Measurements from ENCODE around the gene ACTR1B. TPM values are rescaled to one million over a fixed set of nuclear protein-coding genes. Genes with fewer than 3 reads are reported as not detected.
"Not testable (repeated sequence)": the region's sequence is repeated elsewhere in the genome, so short reads cannot be mapped to it uniquely, and the experiment has no call there.

The ACTR1B gene
- total RNA-seq, 1 donor from 2014 or later = 30.3 TPM

DNA sequence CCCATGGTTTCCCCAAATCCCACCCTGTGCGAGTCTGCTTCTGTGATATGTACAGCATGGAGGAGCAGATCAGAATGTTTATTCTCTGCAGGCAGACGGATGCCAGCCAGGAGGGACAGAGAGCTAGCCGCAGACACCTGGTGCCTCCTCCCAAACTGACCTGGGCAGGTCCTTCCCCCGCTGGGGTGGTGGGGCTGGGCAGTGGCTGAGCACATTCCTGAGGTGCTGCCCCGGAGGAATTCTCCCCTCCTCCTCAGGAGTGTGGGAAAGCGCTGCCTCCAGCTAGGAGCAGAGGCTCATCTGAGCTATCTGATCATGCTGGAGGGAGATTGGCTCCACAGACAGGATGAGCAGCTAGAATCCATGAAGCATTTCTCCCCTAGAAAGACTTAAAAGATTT lies 27.3 kb upstream of the ACTR1B start:
- Histone ChIP-seq H3K4me3 (ENCODE audit: low read length in 3 of 3) (no peak overlapping the region), H3K9me3 (ENCODE audit: control insufficient read depth in 3 of 3, low read length in 3 of 3) (no peaks in the 10 kb centered on the region), H3K27me3 (ENCODE audit: control insufficient read depth in 3 of 3, insufficient read depth in 3 of 3, low read length in 3 of 3) (no peaks in the 10 kb centered on the region), H3K27ac (ENCODE audit: low read depth, low read length) (no peak overlapping the region), H3K9ac (ENCODE audit: low read depth in 1 of 3, low read length in 3 of 3) (no peak overlapping the region), H3K4me1 (ENCODE audit: control insufficient read depth in 3 of 3, insufficient read depth in 3 of 3, low read length in 3 of 3) (no peaks in the 10 kb centered on the region), H3K36me3 (ENCODE audit: control insufficient read depth in 3 of 3, insufficient read depth in 3 of 3, low read length in 3 of 3) (no peaks in the 10 kb centered on the region)

DNA sequence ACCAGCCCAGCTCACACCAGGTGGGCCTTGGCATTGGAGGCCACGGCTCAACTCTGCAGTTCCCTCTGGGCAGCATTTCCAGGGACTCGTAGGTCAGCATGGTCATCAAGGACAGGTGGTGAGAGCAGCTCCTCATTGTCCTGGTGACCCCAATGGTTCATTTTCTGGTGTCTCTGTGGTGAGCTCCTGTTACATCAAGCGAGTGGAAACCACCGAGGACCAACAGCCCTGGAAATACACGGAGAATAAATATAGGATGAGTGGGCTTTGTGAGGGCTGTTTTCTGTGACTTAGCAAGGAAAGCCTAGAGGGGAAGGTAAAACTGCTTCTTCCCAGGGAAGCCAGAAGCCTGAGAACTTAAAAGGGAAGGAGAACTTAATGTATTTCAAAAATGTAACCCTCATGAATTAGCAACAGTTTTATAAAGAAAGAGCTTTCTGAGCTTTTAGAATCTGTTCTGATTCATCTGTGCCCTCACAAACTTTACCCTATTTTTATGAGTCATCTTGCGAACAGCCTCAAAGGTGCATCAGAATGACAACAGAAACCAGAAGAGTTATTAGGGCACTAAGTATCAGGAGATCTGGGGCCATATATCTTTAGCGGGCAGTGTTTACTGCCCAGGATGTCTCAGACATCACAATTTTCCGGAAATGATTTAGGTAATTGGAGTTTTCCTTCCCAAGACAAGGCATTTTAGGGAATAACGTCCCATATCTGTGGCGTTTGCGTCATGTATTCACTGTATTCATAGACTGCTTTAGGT lies 24.4 kb upstream of the ACTR1B start:
- Histone ChIP-seq H3K4me3 (ENCODE audit: low read length in 3 of 3) (no peak overlapping the region), H3K9ac (ENCODE audit: low read depth in 1 of 3, low read length in 3 of 3) (no peak overlapping the region), H3K4me1 (ENCODE audit: control insufficient read depth in 3 of 3, insufficient read depth in 3 of 3, low read length in 3 of 3) (no peaks in the 10 kb centered on the region), H3K27ac (ENCODE audit: low read depth, low read length) (no peak overlapping the region), H3K27me3 (ENCODE audit: control insufficient read depth in 3 of 3, insufficient read depth in 3 of 3, low read length in 3 of 3) (no peaks in the 10 kb centered on the region), H3K36me3 (ENCODE audit: control insufficient read depth in 3 of 3, insufficient read depth in 3 of 3, low read length in 3 of 3) (no peaks in the 10 kb centered on the region), H3K9me3 (ENCODE audit: control insufficient read depth in 3 of 3, low read length in 3 of 3) (no peaks in the 10 kb centered on the region)

DNA sequence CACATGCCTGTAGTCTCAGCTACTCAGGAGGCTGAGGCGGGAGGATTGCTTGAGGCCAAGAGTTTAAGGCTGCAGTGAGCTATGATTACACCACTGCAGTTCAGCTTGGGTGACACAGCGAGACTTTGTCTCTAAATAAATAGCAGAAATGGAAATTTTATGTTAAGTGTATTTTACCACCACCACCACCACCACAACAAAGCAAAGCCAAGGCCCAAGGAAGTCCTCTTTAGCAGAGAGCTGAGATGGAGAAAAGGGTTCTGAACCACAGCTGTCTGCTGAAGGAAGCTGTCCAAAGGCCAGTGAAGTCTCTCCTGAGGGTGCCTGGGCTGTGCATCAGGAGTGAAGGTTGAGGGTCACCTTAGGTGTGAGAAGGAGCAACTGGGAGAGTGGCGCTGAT lies 23.4 kb upstream of the ACTR1B start:
- H3K9ac ChIP-seq (ENCODE audit: low read depth in 1 of 3, low read length in 3 of 3); H3K9me3 ChIP-seq (ENCODE audit: control insufficient read depth in 3 of 3, low read length in 3 of 3); H3K36me3 ChIP-seq (ENCODE audit: control insufficient read depth in 3 of 3, insufficient read depth in 3 of 3, low read length in 3 of 3); H3K4me3 ChIP-seq (ENCODE audit: low read length in 3 of 3); H3K27me3 ChIP-seq (ENCODE audit: control insufficient read depth in 3 of 3, insufficient read depth in 3 of 3, low read length in 3 of 3); H3K27ac ChIP-seq (ENCODE audit: low read depth, low read length); H3K4me1 ChIP-seq (ENCODE audit: control insufficient read depth in 3 of 3, insufficient read depth in 3 of 3, low read length in 3 of 3): not testable (repeated sequence)

DNA sequence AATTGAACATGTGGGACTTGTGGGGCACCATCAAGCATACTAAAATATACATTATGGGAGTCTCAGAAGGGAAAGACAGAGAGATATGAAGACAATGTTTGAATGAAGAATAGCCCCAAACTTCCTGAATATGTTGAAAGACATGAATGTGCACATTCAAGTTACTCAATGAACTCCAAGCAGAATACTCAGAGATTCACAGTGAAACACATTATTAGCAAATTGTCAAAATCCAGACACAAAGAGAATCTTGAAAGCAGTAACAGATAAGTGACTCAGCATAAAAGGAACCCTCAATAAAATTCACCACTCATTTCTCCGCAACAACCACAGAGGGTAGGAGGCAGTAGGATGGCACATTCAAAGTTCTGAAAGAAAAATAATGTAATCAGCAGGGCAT lies 14.5 kb upstream of the ACTR1B start:
- H3K36me3 ChIP-seq (ENCODE audit: control insufficient read depth in 3 of 3, insufficient read depth in 3 of 3, low read length in 3 of 3) = no peaks in the 10 kb centered on the region
- no peak overlapping the region for H3K9ac ChIP-seq (ENCODE audit: low read depth in 1 of 3, low read length in 3 of 3)
- H3K4me3 ChIP-seq (ENCODE audit: low read length in 3 of 3) = no peak overlapping the region
- no peaks in the 10 kb centered on the region for H3K27me3 ChIP-seq (ENCODE audit: control insufficient read depth in 3 of 3, insufficient read depth in 3 of 3, low read length in 3 of 3)
- H3K9me3 ChIP-seq (ENCODE audit: control insufficient read depth in 3 of 3, low read length in 3 of 3) = no peaks in the 10 kb centered on the region
- H3K4me1 ChIP-seq (ENCODE audit: control insufficient read depth in 3 of 3, insufficient read depth in 3 of 3, low read length in 3 of 3) = no peaks in the 10 kb centered on the region
- H3K27ac ChIP-seq (ENCODE audit: low read depth, low read length) = no peak overlapping the region

DNA sequence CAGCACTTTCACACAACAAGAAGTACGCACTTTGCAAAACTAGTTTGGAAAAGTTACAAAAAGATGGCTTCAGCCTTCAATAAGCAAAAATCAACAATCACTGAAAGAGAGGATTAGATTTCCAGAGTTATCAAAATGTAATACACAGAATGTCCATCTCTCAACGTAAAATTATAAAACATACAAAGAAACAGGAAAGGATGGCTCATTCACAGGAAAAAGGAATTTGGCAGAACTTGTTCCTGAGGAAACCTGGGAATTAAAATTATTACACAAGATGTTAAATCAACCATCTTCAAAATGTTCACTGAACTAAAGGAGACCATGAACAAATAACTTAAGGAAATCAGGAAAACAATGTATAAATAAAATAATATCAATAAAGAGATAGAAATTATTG lies 13.6 kb upstream of the ACTR1B start:
- H3K4me1 ChIP-seq (ENCODE audit: control insufficient read depth in 3 of 3, insufficient read depth in 3 of 3, low read length in 3 of 3) = no peaks in the 10 kb centered on the region
- H3K36me3 ChIP-seq (ENCODE audit: control insufficient read depth in 3 of 3, insufficient read depth in 3 of 3, low read length in 3 of 3) = no peaks in the 10 kb centered on the region
- no peaks in the 10 kb centered on the region for H3K27me3 ChIP-seq (ENCODE audit: control insufficient read depth in 3 of 3, insufficient read depth in 3 of 3, low read length in 3 of 3)
- H3K9ac ChIP-seq (ENCODE audit: low read depth in 1 of 3, low read length in 3 of 3) = no peak overlapping the region
- no peak overlapping the region for H3K4me3 ChIP-seq (ENCODE audit: low read length in 3 of 3)
- no peaks in the 10 kb centered on the region for H3K9me3 ChIP-seq (ENCODE audit: control insufficient read depth in 3 of 3, low read length in 3 of 3)
- no peak overlapping the region for H3K27ac ChIP-seq (ENCODE audit: low read depth, low read length)

DNA sequence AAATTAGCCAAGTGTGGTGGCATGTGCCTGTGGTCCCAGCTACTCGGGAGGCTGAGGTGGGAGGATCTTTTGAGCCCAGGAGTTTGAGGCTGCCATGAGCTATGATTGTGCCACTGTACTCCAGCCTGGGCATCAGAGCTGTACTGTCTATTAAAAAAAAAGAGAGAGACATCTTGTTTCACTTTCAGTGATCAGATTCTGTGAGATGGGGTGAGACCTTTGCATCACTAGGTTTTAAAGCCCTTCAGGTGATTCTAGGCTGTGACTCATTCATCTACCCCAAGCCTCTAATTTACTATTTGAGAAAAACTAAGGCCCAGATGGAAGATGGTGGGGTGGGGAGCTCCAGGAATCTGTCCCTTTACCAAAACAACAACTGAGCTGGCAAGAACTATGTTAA lies 12.8 kb upstream of the ACTR1B start:
- no peaks in the 10 kb centered on the region for H3K27me3 ChIP-seq (ENCODE audit: control insufficient read depth in 3 of 3, insufficient read depth in 3 of 3, low read length in 3 of 3)
- H3K36me3 ChIP-seq (ENCODE audit: control insufficient read depth in 3 of 3, insufficient read depth in 3 of 3, low read length in 3 of 3) = no peaks in the 10 kb centered on the region
- no peak overlapping the region for H3K4me3 ChIP-seq (ENCODE audit: low read length in 3 of 3)
- no peak overlapping the region for H3K27ac ChIP-seq (ENCODE audit: low read depth, low read length)
- H3K9me3 ChIP-seq (ENCODE audit: control insufficient read depth in 3 of 3, low read length in 3 of 3) = no peaks in the 10 kb centered on the region
- no peak overlapping the region for H3K9ac ChIP-seq (ENCODE audit: low read depth in 1 of 3, low read length in 3 of 3)
- H3K4me1 ChIP-seq (ENCODE audit: control insufficient read depth in 3 of 3, insufficient read depth in 3 of 3, low read length in 3 of 3) = no peaks in the 10 kb centered on the region

DNA sequence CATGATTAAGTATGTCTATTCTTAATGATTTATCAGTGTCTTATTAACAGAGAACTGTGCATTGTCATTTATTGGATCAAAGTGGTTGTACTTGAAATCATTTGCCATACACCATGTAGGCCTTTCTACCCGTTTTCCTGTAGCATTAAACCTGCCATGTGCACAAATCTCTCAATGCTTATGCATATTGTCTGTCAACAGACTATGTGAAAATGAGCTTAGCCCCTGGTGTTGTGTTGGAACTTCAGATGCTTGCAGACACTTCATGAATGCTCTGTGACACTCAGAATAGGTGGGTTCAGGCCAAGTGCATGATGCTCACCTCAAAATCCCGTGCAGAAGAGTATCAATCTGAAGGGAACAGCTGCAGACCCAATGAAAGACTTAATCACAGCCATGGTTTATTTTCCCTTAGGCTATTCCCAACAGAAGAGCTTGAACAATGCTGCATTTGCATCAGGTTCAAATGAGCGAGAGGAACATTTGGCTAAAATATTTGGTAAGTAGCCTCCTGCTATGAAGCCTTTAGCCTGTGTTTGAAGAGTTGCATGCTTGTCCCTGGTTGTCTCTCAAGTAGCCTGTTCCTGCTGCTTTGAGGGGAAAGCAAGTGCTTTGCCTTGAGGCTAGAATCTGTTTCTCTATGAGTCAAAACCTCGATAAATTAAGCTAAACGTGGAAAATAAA lies 11.7 kb upstream of the ACTR1B start:
- no peaks in the 10 kb centered on the region for H3K4me1 ChIP-seq (ENCODE audit: control insufficient read depth in 3 of 3, insufficient read depth in 3 of 3, low read length in 3 of 3)
- no peaks in the 10 kb centered on the region for H3K9me3 ChIP-seq (ENCODE audit: control insufficient read depth in 3 of 3, low read length in 3 of 3)
- H3K27me3 ChIP-seq (ENCODE audit: control insufficient read depth in 3 of 3, insufficient read depth in 3 of 3, low read length in 3 of 3) = no peaks in the 10 kb centered on the region
- no peak overlapping the region for H3K27ac ChIP-seq (ENCODE audit: low read depth, low read length)
- no peak overlapping the region for H3K9ac ChIP-seq (ENCODE audit: low read depth in 1 of 3, low read length in 3 of 3)
- H3K36me3 ChIP-seq (ENCODE audit: control insufficient read depth in 3 of 3, insufficient read depth in 3 of 3, low read length in 3 of 3) = no peaks in the 10 kb centered on the region
- no peak overlapping the region for H3K4me3 ChIP-seq (ENCODE audit: low read length in 3 of 3)

DNA sequence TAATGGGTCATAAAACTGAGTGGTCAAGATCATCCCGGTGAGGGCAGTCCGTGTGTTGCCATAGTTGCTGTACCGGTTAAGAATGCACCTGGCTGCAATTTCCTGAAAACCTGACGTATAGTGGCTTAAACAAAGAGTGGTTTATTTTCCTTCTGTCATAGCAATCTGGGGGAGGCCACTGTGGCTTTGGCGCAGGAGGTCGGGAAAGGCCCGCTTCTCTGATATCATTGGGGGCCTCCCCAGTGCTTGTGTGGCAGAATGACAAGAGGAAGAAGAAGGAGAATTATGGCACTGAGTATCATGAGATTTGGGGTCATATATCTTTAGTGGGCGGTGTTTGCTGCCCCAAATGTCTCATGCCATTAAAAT lies 10.1 kb upstream of the ACTR1B start:
- Histone ChIP-seq H3K4me1 (ENCODE audit: control insufficient read depth in 3 of 3, insufficient read depth in 3 of 3, low read length in 3 of 3) (no peaks in the 10 kb centered on the region), H3K27me3 (ENCODE audit: control insufficient read depth in 3 of 3, insufficient read depth in 3 of 3, low read length in 3 of 3) (no peaks in the 10 kb centered on the region), H3K9me3 (ENCODE audit: control insufficient read depth in 3 of 3, low read length in 3 of 3) (no peaks in the 10 kb centered on the region), H3K9ac (ENCODE audit: low read depth in 1 of 3, low read length in 3 of 3) (no peak overlapping the region), H3K36me3 (ENCODE audit: control insufficient read depth in 3 of 3, insufficient read depth in 3 of 3, low read length in 3 of 3) (peaks cover 0 to 2% (median 0%) of the 10 kb centered on the region in 3 donors), H3K4me3 (ENCODE audit: low read length in 3 of 3) (no peak overlapping the region), H3K27ac (ENCODE audit: low read depth, low read length) (no peak overlapping the region)

DNA sequence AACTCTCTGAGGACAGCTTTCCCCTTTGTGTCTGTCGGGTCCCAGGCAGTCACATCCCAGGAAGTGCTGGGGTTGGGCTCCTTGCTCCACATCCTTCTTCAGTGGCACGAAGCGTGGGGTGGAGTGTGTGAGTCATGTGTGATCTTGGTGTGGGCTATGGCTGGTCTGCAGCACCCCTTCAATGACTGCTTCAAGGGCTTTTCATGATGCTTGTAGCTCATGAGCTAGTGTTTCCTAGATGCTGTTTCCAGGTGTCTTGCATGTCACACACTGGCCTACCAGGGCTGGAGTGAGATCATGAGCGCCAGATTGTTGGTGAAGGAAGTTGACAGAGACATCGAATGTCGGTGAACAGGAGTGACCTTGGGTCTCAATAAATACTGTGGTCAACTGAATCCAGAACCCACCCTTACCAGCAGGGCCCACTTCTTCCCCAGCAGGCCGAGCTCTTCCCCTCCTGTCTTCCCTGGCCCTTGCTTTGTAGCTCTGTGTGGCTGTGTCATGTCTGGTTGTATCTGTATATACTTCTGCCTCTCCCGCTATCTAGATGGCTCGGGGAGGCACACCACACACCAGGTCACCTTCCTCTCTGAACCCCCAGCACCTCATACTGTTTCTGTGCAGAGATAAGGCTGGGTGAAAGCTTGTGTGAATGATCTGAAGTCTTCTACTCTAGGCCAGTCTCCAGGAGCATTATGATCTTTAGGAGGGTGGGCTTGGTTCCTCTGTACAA lies 9.5 kb upstream of the ACTR1B start:
- no peak overlapping the region for H3K27ac ChIP-seq (ENCODE audit: low read depth, low read length)
- H3K36me3 ChIP-seq (ENCODE audit: control insufficient read depth in 3 of 3, insufficient read depth in 3 of 3, low read length in 3 of 3) = peaks cover 0 to 2% (median 2%) of the 10 kb centered on the region in 3 donors
- H3K9me3 ChIP-seq (ENCODE audit: control insufficient read depth in 3 of 3, low read length in 3 of 3) = no peaks in the 10 kb centered on the region
- H3K27me3 ChIP-seq (ENCODE audit: control insufficient read depth in 3 of 3, insufficient read depth in 3 of 3, low read length in 3 of 3) = no peaks in the 10 kb centered on the region
- no peaks in the 10 kb centered on the region for H3K4me1 ChIP-seq (ENCODE audit: control insufficient read depth in 3 of 3, insufficient read depth in 3 of 3, low read length in 3 of 3)
- no peak overlapping the region for H3K9ac ChIP-seq (ENCODE audit: low read depth in 1 of 3, low read length in 3 of 3)
- H3K4me3 ChIP-seq (ENCODE audit: low read length in 3 of 3) = no peak overlapping the region

DNA sequence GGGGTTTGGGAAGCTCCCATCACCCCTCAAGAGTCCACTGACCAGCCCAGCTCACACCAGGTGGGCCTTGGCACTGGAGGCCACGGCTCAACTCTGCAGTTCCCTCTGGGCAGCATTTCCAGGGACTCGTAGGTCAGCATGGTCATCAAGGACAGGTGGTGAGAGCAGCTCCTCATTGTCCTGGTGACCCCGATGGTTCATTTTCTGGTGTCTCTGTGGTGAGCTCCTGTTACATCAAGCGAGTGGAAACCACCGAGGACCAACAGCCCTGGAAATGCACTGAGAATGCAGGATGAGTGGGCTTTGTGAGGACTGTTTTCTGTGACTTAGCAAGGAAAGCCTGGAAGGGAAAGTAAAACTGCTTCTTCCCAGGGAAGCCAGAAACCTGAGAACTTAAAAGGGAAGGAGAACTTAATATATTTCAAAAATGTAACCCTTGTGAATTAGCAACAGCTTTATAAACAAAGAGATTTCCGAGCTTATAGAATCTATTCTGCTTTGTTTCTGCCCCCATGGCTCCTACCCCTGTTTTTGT lies 8.8 kb upstream of the ACTR1B start:
- H3K9ac ChIP-seq (ENCODE audit: low read depth in 1 of 3, low read length in 3 of 3); H3K27me3 ChIP-seq (ENCODE audit: control insufficient read depth in 3 of 3, insufficient read depth in 3 of 3, low read length in 3 of 3); H3K4me3 ChIP-seq (ENCODE audit: low read length in 3 of 3); H3K9me3 ChIP-seq (ENCODE audit: control insufficient read depth in 3 of 3, low read length in 3 of 3); H3K36me3 ChIP-seq (ENCODE audit: control insufficient read depth in 3 of 3, insufficient read depth in 3 of 3, low read length in 3 of 3); H3K4me1 ChIP-seq (ENCODE audit: control insufficient read depth in 3 of 3, insufficient read depth in 3 of 3, low read length in 3 of 3); H3K27ac ChIP-seq (ENCODE audit: low read depth, low read length): not testable (repeated sequence)
